ENCODE measurements around the gene CST1.
"Not testable (repeated sequence)": the region's sequence is repeated elsewhere in the genome, so short reads cannot be mapped to it uniquely, and the experiment has no call there.

CST1 gene, protein sequence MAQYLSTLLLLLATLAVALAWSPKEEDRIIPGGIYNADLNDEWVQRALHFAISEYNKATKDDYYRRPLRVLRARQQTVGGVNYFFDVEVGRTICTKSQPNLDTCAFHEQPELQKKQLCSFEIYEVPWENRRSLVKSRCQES

GRCh38 chr20:23750786-23751185 lies at the start of gene CST1:
TSS of gene CST1 (minus strand) at chr20:23750935. CDS start at chr20:23750866, 69 bp downstream.
- DNase-seq (ENCODE audit: low read depth in 2 of 2): not testable (repeated sequence)

GRCh38 chr20:23799216-23799847 lies 48.6 kb upstream of the CST1 start:
- DNase-seq (ENCODE audit: low read depth in 2 of 2): not testable (repeated sequence)

GRCh38 chr20:23795526-23795925 lies 44.8 kb upstream of the CST1 start:
- no peak for DNase-seq (ENCODE audit: low read depth in 2 of 2)

GRCh38 chr20:23794841-23795240 lies 44.1 kb upstream of the CST1 start:
- no peak for DNase-seq (ENCODE audit: low read depth in 2 of 2)

DNA sequence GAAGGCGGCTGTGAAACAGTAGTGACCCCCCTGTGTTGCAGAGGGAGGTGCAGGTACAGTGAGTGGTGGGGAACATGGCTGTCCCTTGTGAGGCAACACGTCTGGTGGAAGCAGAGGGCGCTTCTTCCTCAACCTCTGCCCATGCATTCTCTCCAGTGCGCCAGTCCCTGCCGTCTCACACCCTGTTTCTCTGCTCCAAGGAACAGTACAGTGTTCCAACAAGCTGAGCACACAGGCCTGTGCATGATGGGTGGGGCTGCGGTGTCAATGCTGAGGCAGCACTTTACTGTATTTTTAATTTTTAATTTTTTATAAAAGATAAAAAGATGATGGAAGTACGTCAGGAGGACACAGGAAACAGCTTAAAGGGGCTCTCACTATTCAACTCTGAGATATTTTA lies 43.3 kb upstream of the CST1 start:
- DNase-seq (ENCODE audit: low read depth in 2 of 2): no peak

GRCh38 chr20:23783447-23783846 lies 32.7 kb upstream of the CST1 start:
- DNase-seq (ENCODE audit: low read depth in 2 of 2): no peak

GRCh38 chr20:23782366-23782983 lies 31.7 kb upstream of the CST1 start:
- no peak for DNase-seq (ENCODE audit: low read depth in 2 of 2)

- not testable (repeated sequence) for DNase-seq (ENCODE audit: low read depth in 2 of 2)
Observed at GRCh38 chr20:23778676-23779075, 27.9 kb upstream of the CST1 start.

DNA sequence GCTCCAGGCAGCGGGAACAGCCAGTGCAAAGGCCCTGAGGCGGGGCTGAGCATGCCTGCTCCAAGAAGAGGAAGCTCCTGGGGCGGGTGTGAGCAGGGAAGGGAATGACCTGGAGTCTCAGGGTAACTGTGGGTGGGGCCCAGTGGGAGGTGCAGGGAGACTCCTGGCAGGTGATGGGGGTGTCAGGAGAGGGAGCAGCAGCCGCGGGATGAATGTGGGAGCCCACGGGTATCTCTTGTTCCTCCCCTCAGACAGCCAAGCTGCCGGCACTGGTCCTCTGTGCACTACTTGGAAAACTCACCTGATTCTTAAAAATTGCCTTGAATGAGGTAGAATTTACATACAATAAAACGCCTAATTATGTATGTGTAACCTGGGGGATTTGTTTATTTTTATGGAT lies 26.6 kb upstream of the CST1 start:
- DNase-seq (ENCODE audit: low read depth in 2 of 2): not testable (repeated sequence)

GRCh38 chr20:23776067-23776771 lies 25.5 kb upstream of the CST1 start:
- no peak for DNase-seq (ENCODE audit: low read depth in 2 of 2)

DNA sequence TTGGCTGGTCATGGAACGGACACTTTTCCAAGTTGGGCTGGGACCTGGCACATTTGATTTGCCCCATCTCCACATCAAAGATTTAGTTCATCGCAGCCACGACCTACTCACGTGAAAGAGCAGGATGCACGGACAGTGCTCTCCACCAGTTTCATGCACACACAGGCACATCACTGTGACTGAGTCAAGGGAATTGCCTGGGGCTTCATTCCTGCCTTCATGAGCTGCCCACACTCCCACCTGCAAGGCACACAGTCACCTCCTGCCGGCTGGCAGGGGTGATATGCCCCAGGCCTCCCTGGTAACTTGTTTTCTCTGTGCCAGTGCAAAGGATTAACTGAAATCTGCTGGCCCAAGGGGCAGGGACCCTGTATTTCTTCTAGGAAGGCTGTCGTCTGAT lies 23.3 kb upstream of the CST1 start:
- no peak for DNase-seq (ENCODE audit: low read depth in 2 of 2)

DNA sequence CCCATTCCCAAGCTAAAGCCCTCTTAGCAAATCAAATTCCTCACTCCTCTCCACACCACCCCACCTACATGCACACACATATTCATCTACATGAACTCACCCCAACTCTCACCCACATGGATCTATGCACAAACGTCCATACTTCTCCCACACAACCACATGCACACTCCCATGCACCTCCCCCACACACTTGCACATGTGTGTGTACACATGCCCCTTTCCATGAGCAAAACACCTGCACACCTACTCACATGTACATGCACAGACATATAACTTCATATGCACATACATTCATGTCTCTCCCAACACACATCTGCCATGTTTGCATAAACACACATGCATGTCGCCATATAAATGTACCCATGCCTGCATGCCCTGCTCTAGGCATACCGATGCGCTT lies 22.8 kb upstream of the CST1 start:
- DNase-seq (ENCODE audit: low read depth in 2 of 2): no peak

DNA sequence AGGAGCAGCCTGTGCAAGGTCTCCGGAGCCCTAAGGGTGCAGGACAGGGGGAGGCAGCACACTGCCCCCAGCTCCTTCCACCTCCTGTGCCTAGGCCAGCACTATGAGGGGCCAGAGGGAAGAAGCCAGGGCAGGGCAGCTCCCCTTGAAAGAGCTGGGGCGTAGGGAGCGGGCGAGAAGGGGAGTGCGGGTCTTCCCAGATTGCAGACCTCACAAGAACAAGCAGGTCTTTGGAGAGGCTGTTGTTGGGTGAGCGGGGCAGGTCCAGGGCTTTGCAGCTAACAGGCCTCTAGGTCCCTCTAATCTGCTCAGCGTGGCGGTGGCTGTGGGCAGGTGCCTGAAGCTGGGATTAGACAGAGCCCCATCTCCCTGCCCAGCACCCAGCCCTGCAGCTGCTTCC lies 22.4 kb upstream of the CST1 start:
- DNase-seq (ENCODE audit: low read depth in 2 of 2): no peak

DNA sequence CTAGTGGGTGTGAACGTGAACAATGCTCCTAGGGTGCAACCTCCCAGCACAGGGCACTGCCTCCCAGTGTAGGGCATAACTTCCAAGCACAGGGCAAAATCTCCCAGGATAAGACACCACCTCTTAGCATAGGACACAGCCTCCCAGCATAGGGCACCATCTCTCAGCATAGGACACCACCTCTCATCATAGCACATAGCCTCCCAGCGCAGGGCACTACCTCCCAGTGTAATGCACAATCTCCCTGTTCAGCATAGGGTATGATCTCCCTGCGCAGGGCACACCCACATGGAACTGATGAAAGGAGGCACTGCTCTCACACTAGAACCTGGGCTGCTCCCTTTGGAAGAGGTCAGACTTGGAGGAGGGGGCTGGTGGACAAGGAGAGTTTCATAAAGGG lies 21.3 kb upstream of the CST1 start:
- DNase-seq (ENCODE audit: low read depth in 2 of 2): no peak

DNA sequence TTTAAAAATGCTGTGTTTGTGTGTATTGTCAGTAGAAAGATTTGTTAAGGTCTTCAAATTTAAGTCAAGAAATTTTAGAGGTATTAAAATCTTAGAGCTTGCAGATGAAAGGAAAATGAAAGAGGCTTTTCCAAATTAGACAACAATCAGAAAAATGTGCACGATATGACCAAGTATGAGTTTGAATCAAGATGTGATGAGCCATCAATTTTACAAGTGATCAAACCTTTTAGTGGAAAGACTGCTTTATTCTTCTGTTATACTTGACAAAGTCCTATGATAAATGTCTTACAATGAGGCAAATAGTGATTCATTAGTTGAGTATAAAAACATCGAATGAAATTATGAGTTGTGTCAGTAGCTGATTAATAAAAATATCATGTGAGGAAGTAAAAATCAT lies 19.6 kb upstream of the CST1 start:
- DNase-seq (ENCODE audit: low read depth in 2 of 2): no peak

DNA sequence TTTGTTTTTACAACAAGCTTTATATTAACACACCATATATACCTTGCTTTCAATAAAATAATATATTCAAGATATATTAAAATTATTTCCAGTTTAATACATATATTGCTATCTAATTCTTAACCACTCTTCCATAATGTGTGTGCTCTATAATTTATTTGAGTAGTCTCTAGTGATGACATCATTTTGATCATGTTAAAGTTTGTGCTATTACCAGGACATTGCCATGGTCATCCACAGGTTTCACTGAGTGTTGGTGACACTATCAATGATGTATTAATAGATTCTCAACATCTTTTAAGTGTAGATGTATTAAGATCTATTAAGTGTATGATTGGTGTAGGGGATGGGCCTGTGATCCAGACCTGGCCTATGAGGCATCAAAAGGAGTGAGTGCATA lies 17.8 kb upstream of the CST1 start:
- not testable (repeated sequence) for DNase-seq (ENCODE audit: low read depth in 2 of 2)

- DNase-seq (ENCODE audit: low read depth in 2 of 2): no peak
Observed at GRCh38 chr20:23766531-23766930, 15.8 kb upstream of the CST1 start.

DNA sequence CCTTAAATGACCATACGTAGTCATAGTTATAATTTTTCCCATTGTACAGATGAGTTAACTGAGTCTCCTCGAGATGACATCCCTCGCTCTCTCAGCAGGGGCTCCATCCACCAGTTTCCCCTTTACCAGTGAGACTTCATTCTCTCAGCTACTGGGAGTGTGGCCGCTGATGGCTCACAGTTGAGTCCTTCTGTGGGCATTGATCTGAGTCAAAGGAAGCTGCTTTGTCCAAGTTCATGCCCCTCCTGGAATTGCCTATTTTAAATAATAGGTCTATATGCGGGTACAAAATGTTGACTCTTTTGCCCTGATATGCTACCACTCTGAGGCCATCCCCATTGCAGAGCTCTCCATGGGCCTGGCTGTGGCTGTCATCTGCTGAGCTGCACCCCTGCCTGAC lies 14.8 kb upstream of the CST1 start:
- DNase-seq (ENCODE audit: low read depth in 2 of 2): no peak

GRCh38 chr20:23764630-23765029 lies 13.9 kb upstream of the CST1 start:
- DNase-seq (ENCODE audit: low read depth in 2 of 2): not testable (repeated sequence)

GRCh38 chr20:23763345-23763744 lies 12.6 kb upstream of the CST1 start:
- no peak for DNase-seq (ENCODE audit: low read depth in 2 of 2)

GRCh38 chr20:23759306-23759940 lies 8.7 kb upstream of the CST1 start:
- no peak for DNase-seq (ENCODE audit: low read depth in 2 of 2)

DNA sequence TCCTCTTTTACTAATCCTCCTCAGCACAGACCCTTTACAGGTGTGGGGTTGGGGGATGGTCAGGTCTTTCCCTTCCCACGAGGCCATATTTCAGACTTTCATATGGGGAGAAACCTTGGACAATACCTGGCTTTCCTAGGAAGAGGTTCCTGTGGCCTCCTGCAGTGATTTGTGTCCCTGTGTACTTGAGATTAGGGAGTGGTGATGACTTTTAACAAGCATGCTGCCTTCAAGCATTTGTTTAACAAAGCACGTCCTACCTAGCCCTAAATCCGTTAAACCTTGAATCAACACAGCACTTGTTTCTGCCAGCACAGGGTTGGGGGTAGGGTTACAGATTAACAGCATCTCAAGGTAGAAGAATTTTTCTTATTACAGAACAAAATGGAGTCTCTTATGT lies 6.1 kb upstream of the CST1 start:
- DNase-seq (ENCODE audit: low read depth in 2 of 2): not testable (repeated sequence)
